Aorta (tissue), 5 donors: ENCODE data around the gene DHRS3. TPM values are rescaled to one million over a fixed set of nuclear protein-coding genes. Genes with fewer than 3 reads are reported as not detected.
A peak's percentile ranks its signal among the peaks of the same experiment; 100 is the strongest.

ENCODE experiments used
- ATAC-seq: fragments of 200-7000 bp; cut with Tn5 transposase; one replicate; pipeline ENCODE4 v1.9.1; 2022; ENCODE audit warnings: moderate library complexity; ENCODE audit not compliant: low FRiP score
- DNase-seq, 2 donors: peaks; one replicate each; pipeline ENCODE4 v3.0.0-alpha.2; 2020
- H3K27ac ChIP-seq, 2 donors: one replicate each; pipeline ENCODE4 v1.5.1; 2013; ENCODE audit warnings: low read length in 2 of 2, mild to moderate bottlenecking in 2 of 2, moderate library complexity in 2 of 2, control low read depth in 1 of 2, inconsistent platforms in 1 of 2, low read depth in 1 of 2
- H3K27me3 ChIP-seq, 2 donors: one replicate each; pipeline ENCODE4 v1.6.1; 2013; ENCODE audit warnings: control low read depth in 1 of 2, low read length in 1 of 2, mild to moderate bottlenecking in 1 of 2, moderate library complexity in 1 of 2; ENCODE audit not compliant: insufficient read depth in 2 of 2, control insufficient read depth in 1 of 2
- H3K36me3 ChIP-seq, 2 donors: one replicate each; pipeline ENCODE4 v1.6.1; 2013; ENCODE audit warnings: control low read depth in 1 of 2, low read length in 1 of 2, mild to moderate bottlenecking in 1 of 2; ENCODE audit not compliant: insufficient read depth in 2 of 2, control insufficient read depth in 1 of 2
- H3K4me1 ChIP-seq, 2 donors: one replicate each; pipeline ENCODE4 v1.6.1; 2013; ENCODE audit warnings: low read length in 2 of 2, control low read depth in 1 of 2, mild to moderate bottlenecking in 1 of 2, moderate library complexity in 1 of 2; ENCODE audit not compliant: insufficient read depth in 2 of 2, control insufficient read depth in 1 of 2
- H3K4me3 ChIP-seq, 2 donors: one replicate each; pipeline ENCODE4 v1.5.1; 2013; ENCODE audit warnings: low read length in 2 of 2, control low read depth in 1 of 2, mild to moderate bottlenecking in 1 of 2
- H3K9me3 ChIP-seq: one replicate; pipeline ENCODE4 v1.6.1; 2013; ENCODE audit warnings: mild to moderate bottlenecking, low read length; ENCODE audit not compliant: control insufficient read depth
- WGBS, 2 donors: extraction: QIAGEN DNeasy Blood & Tissue Kit; methylation state at CpG; one replicate each; pipeline ENCODE4 v1.1.7; 2013; 5-methylcytosine and 5-hydroxymethylcytosine counted together
- intact Hi-C, 2 donors: fragments of 100-400 bp; cut with DNase I; formaldehyde crosslinking; loops; one replicate each; pipeline versions ENCODE4 v1.14.2 to v1.15.0; 2022
- polyA plus RNA-seq, 2 donors: library from polyadenylated mRNA; stranded (reverse); fragments of 200-250 nt; gene quantifications; one replicate each; pipeline ENCODE4 v1.2.3, GENCODE V29; 2013
- total RNA-seq, 2 donors: library from RNA; stranded (reverse); fragmentation: NEBNext Ultra II Directional; extraction: Animal tissue kit (Norgen Biotek cat#: 25700); gene quantifications; one replicate each; pipeline ENCODE4 v1.2.1, GENCODE V29; 2021
- donor health status: healthy with polysubstance abuse.
- donor health status: Bipolar disorder and iron deficiency.
- donor health status: DM: no; HTN: no; CAD: no.
- donor health status: DM: no; HTN: no; CAD: no.
- donor health status: DM: yes; HTN: yes; CAD: no.

Gene DHRS3
- total and polyA plus RNA-seq, 4 donors: 27.5 to 325 (median 87.3) TPM

GRCh38 chr1:12644237-12644636, 26.2 kb upstream of the DHRS3 start:
- H3K27me3 ChIP-seq: no peaks in the 10 kb centered on the region
- ATAC-seq (no peak), DNase-seq (no peak)
- H3K27ac ChIP-seq: no peak overlapping the region
- H3K36me3 ChIP-seq: no peaks in the 10 kb centered on the region
- no peaks in the 10 kb centered on the region for H3K4me1 ChIP-seq
- intact Hi-C loops: no loop called here
- 79 to 89% methylated on average over 2 of the region's 2 CpGs for WGBS, 2 donors
- H3K9me3 ChIP-seq: no peaks in the 10 kb centered on the region
- no peak overlapping the region for H3K4me3 ChIP-seq

DNA sequence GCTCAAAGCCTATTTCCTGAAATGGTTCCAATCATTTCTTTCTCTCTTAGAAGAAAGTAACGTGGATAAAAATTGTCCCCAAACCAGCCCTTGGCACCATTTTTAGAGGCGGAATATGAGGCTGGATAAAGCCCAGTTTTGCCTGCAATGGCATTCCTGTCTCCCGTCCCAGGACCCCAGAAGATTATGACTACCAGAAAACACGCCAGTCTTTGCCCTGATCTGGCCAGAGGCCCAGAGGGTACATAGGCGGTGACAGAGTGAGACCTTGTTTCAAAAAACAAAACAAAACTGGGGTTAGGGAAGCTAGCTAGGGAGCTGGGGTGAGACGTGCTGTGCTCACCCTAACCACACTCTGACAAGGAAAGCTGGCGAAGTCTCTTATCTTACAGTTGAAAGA, 25.8 kb upstream of the DHRS3 start, which contains the start of gene AADACL4:
TSS of gene AADACL4 (plus strand) at position 301 of the 400 bp plus-strand sequence. CDS start 462 bp downstream, outside the sequence.
- Histone ChIP-seq H3K4me1 (no peaks in the 10 kb centered on the region), H3K27me3 (no peaks in the 10 kb centered on the region), H3K36me3 (no peaks in the 10 kb centered on the region), H3K9me3 (no peaks in the 10 kb centered on the region), H3K4me3 (no peak within 1 kb of the TSS), H3K27ac (no peak within 1 kb of the TSS)
- WGBS, 2 donors: 21 to 26% methylated on average over 7 of the region's 7 CpGs
- intact Hi-C loops: no loop called here
- no peak for ATAC-seq
- DNase-seq: no peak

- WGBS, 2 donors: 96 to 98% methylated on average over 2 of the region's 2 CpGs
- H3K27ac ChIP-seq: no peak overlapping the region
- H3K9me3 ChIP-seq: no peaks in the 10 kb centered on the region
- H3K27me3 ChIP-seq: no peaks in the 10 kb centered on the region
- intact Hi-C loops: no loop called here
- H3K4me3 ChIP-seq: no peak overlapping the region
- DNase-seq (no peak), ATAC-seq (no peak)
- H3K36me3 ChIP-seq: no peaks in the 10 kb centered on the region
- no peaks in the 10 kb centered on the region for H3K4me1 ChIP-seq
Observed at GRCh38 chr1:12643079-12643478, 25.1 kb upstream of the DHRS3 start.

DNA sequence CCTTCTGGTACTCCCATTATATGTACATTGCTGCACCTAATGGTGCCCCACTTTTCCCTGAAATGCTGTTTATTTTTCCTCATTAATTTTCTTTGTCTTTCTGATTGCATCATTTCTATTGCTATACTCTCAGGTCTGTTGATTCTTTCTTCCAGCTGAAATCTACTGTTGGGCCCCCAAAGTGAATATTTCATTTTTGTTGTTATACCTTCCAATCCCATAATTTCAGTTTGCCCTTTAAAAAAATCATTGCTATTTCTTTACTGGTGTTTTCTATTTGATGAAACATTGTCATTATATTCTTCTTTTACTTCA, 22.9 kb upstream of the DHRS3 start:
- no peak for DNase-seq
- H3K27ac ChIP-seq: no peak overlapping the region
- H3K9me3 ChIP-seq: no peaks in the 10 kb centered on the region
- intact Hi-C loops: no loop called here
- H3K4me3 ChIP-seq: no peak overlapping the region
- no peaks in the 10 kb centered on the region for H3K27me3 ChIP-seq
- H3K4me1 ChIP-seq: no peaks in the 10 kb centered on the region
- no peak for ATAC-seq
- no peaks in the 10 kb centered on the region for H3K36me3 ChIP-seq

DNA sequence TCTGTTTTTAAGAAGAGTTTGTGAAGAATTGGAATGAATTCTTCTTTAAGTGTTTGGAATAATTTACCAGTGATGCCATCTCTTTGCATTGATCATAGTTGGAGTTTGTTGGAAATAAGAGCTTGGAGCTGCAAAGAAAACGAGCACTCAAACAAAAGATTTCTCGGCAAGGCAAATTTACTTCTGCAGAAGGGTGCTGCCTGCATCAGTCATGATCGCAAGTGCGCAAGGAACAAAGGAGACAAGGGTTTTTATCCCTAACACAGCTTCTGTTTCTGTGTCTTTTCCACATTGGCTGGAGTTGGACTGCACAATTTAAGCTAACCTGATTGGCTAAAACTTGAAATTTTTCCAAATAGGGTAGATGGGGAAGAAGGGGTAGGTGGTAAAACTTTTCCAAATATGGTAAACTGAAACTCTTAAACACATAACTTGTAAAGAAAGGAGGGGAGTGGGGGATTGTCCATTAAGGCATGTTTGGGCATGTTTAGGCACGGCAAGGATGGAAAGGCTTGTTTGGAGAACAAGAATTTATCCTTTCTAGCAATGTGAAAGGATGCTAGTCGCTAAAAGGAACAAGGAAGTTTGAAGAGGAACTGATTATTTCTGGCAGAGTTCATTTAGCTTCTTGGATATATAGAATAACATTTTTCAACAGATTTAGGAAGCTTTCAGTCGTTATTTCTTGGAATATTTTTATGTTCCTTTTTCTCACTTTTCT, 22.4 kb upstream of the DHRS3 start:
- intact Hi-C loops: no loop called here
- H3K4me1 ChIP-seq: no peaks in the 10 kb centered on the region
- H3K27ac ChIP-seq: no peak overlapping the region
- no peaks in the 10 kb centered on the region for H3K36me3 ChIP-seq
- no peaks in the 10 kb centered on the region for H3K27me3 ChIP-seq
- 93 to 96% methylated on average over 7 of the region's 7 CpGs for WGBS, 2 donors
- H3K4me3 ChIP-seq: no peak overlapping the region
- no peaks in the 10 kb centered on the region for H3K9me3 ChIP-seq
- ATAC-seq (no peak), DNase-seq (no peak)

- Histone ChIP-seq H3K4me1 (no peaks in the 10 kb centered on the region), H3K27me3 (no peaks in the 10 kb centered on the region), H3K4me3 (no peak overlapping the region), H3K9me3 (no peaks in the 10 kb centered on the region), H3K27ac (no peak overlapping the region), H3K36me3 (no peaks in the 10 kb centered on the region)
- ATAC-seq (no peak), DNase-seq (peak in 1 of 2 donors; percentile 25)
- intact Hi-C loops: loop anchor here in 1 of 2 donors (5.0 kb wide), 1 partner anchor 325 kb away; no protein-coding TSS in a partner anchor
- WGBS, 2 donors: 23 to 45% methylated on average over 8 of the region's 8 CpGs
Observed at GRCh38 chr1:12637693-12638092, 19.7 kb upstream of the DHRS3 start.

GRCh38 chr1:12636098-12636950, 18.3 kb upstream of the DHRS3 start:
- peak; percentile 62 to 82 for DNase-seq
- Histone ChIP-seq H3K4me3 (no peak overlapping the region), H3K36me3 (no peaks in the 10 kb centered on the region), H3K27me3 (no peaks in the 10 kb centered on the region), H3K9me3 (no peaks in the 10 kb centered on the region), H3K4me1 (no peaks in the 10 kb centered on the region), H3K27ac (no peak overlapping the region)
- intact Hi-C loops: loop anchor here in 1 of 2 donors (5.0 kb wide), 1 partner anchor 324 kb away; no protein-coding TSS in a partner anchor
- ATAC-seq: peak; percentile 63
- 52 to 61% methylated on average over 15 of the region's 15 CpGs for WGBS, 2 donors

GRCh38 chr1:12634696-12635202, 16.7 kb upstream of the DHRS3 start:
- intact Hi-C loops: loop anchor here in 1 of 2 donors (5.0 kb wide), 1 partner anchor 322 kb away; no protein-coding TSS in a partner anchor
- ATAC-seq (no peak), DNase-seq (no peak)
- WGBS, 2 donors: 87 to 92% methylated on average over 18 of the region's 18 CpGs
- H3K27ac ChIP-seq: no peak overlapping the region
- H3K4me3 ChIP-seq: no peak overlapping the region
- H3K9me3 ChIP-seq: no peaks in the 10 kb centered on the region
- H3K4me1 ChIP-seq: no peaks in the 10 kb centered on the region
- no peaks in the 10 kb centered on the region for H3K27me3 ChIP-seq
- no peaks in the 10 kb centered on the region for H3K36me3 ChIP-seq
